Subcutaneous adipose tissue (tissue), 4 donors: ENCODE data around the gene METAP1D. TPM values are rescaled to one million over a fixed set of nuclear protein-coding genes. Genes with fewer than 3 reads are reported as not detected.

Experiments
- CTCF ChIP-seq: fragments of 450-650 bp; IDR thresholded peaks from one replicate; pipeline ENCODE4 v1.5.1; 2016; ENCODE audit warnings: low read depth, mild to moderate bottlenecking, control low read depth, antibody characterized with exemption, moderate library complexity
- total RNA-seq, 4 donors: library from RNA; depleted of rRNA; stranded (reverse); fragments of >200 nt; gene quantifications; one replicate each; pipeline ENCODE4 v1.1.0, GENCODE V29; 2016

Gene METAP1D
- total RNA-seq, 4 donors from 2014 or later = 4.8 to 14.3 (median 6.6) TPM

- no peak for TF ChIP-seq CTCF
Measured at GRCh38 chr2:171960570-171960969, 39.2 kb upstream of the METAP1D start.

- TF ChIP-seq CTCF = no peak
Measured at GRCh38 chr2:171963198-171963597, 36.6 kb upstream of the METAP1D start.

- TF ChIP-seq CTCF = no peak
Measured at GRCh38 chr2:171964308-171964707, 35.4 kb upstream of the METAP1D start.

GRCh38 chr2:171965238-171965637 lies 34.5 kb upstream of the METAP1D start:
- TF ChIP-seq CTCF = no peak

- TF ChIP-seq CTCF = no peak
Measured at GRCh38 chr2:171965661-171966060, 34.1 kb upstream of the METAP1D start.

GRCh38 chr2:171966235-171966634 lies 33.5 kb upstream of the METAP1D start:
- TF ChIP-seq CTCF = no peak

GRCh38 chr2:171966688-171967087 lies 33.1 kb upstream of the METAP1D start:
- TF ChIP-seq CTCF = no peak
